GM12865 (cell line): ENCODE data around the gene TCEAL9.
"Not testable (repeated sequence)": the region's sequence is repeated elsewhere in the genome, so short reads cannot be mapped to it uniquely, and the experiment has no call there.

Experiments
- DNase-seq: peaks from one replicate; pipeline ENCODE4 v3.0.0; 2010; ENCODE audit warnings: low read depth
- H3K4me3 ChIP-seq: 2 replicates; pipeline ENCODE4 v1.5.1; 2011; ENCODE audit warnings: mild to moderate bottlenecking, low read depth, low read length, control low read depth
- TF ChIP-seq, protein P1 (sequence below): IDR thresholded peaks from 2 replicates; pipeline ENCODE4 v1.5.1; 2011; ENCODE audit warnings: low read length, control low read depth, low read depth, inconsistent platforms; ENCODE audit not compliant: insufficient read depth; ENCODE audit errors: missing control alignments

Gene TCEAL9

DNA sequence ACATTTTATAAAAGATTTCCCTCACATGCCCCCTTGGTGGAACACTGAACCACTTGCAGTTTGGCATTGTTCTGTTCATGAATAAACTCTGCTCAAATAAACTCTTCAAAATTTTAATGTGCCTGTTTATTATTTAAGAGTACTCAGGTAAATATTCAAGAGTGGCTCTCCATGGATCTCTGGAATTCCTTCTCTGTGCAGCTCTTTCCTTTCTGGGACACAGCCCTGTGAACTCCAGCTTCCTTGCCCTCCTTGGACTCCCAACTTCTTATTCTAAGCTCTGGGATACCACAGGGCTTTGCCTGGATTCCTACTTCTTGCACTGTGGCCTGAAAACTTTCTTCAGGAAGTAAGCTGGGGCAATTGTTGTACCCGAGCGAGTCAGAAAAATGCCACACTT, 28.4 kb downstream of the TCEAL9 start:
- no peak overlapping the region for H3K4me3 ChIP-seq
- no peak for DNase-seq
- TF ChIP-seq, protein P1, sequence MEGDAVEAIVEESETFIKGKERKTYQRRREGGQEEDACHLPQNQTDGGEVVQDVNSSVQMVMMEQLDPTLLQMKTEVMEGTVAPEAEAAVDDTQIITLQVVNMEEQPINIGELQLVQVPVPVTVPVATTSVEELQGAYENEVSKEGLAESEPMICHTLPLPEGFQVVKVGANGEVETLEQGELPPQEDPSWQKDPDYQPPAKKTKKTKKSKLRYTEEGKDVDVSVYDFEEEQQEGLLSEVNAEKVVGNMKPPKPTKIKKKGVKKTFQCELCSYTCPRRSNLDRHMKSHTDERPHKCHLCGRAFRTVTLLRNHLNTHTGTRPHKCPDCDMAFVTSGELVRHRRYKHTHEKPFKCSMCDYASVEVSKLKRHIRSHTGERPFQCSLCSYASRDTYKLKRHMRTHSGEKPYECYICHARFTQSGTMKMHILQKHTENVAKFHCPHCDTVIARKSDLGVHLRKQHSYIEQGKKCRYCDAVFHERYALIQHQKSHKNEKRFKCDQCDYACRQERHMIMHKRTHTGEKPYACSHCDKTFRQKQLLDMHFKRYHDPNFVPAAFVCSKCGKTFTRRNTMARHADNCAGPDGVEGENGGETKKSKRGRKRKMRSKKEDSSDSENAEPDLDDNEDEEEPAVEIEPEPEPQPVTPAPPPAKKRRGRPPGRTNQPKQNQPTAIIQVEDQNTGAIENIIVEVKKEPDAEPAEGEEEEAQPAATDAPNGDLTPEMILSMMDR: no peak

DNA sequence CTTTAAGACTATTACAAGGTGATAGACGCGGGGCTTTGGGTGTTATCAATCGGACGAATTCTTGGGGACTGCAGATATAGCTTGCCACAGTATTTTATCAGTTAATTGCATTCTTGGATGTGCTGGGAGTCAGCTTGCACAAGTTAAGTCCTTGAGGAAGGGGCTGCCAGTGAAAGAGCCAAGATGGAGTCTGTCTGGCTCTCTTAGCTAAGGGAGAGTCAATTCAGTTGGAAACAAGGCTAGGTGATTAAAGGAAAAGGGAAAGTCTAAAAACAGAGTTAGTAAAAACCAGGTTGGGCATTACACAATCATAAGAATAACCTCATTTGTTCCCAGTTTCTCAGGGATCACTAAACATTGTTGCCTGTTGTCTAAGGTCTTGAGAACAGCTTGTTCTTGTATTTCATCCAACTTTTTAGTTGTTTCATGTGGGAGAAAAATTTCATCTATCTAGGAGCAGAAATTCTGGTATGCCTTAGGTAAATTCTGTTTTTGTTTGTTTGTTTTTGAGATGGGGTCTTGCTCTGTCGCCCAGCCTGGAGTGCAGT, 29.1 kb downstream of the TCEAL9 start:
- DNase-seq, H3K4me3 ChIP-seq: not testable (repeated sequence)

- TF ChIP-seq, protein P1: no peak
- H3K4me3 ChIP-seq: no peak overlapping the region
- no peak for DNase-seq
Observed at GRCh38 chrX:103386332-103386731, 30.0 kb downstream of the TCEAL9 start.

- TF ChIP-seq, protein P1: no peak
- DNase-seq: no peak
- H3K4me3 ChIP-seq: no peak overlapping the region
Observed at GRCh38 chrX:103393487-103393886, 37.2 kb downstream of the TCEAL9 start.

GRCh38 chrX:103396186-103396585, 39.9 kb downstream of the TCEAL9 start:
- TF ChIP-seq, protein P1: no peak
- DNase-seq: no peak
- H3K4me3 ChIP-seq: no peak overlapping the region

DNA sequence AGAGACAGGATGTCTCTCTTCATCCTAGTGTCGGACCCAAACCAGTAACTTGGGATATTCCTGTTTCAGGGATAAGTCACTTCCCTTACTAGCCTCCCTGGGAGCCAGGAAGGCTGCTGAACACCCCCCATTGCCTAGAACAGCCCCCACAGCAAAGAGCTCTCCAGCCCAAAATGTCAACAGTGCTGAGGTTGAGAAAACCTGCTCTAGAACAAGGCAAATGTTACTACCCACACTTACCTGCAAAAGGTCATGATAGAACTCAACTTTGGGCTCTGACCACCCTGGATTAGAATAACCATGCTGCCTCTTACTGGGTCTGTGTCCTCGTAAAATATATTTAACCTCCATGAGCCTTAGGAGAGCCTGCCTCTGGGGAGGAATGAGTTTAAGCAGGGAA, 40.4 kb downstream of the TCEAL9 start:
- H3K4me3 ChIP-seq: no peak overlapping the region
- DNase-seq: no peak
- TF ChIP-seq, protein P1: no peak

DNA sequence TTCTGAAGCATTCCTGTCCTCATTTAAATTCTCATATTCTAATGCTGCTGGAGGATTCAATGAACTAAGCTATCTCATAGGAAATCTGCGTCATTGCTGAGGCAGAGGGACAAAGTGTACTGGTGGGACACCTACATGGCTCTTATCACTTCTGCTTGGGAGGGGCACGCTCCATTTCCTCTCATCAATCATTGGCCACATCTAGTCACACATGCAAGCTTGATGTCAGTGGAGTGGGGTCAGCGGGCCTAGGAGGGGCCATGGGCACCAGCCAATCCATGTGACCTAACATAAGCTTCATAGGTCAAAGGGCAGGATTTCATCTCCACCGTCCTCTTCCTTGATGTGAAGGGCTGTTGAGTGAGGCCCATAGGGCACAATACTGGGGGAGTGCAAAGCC, 41.4 kb downstream of the TCEAL9 start:
- TF ChIP-seq, protein P1: no peak
- no peak overlapping the region for H3K4me3 ChIP-seq
- no peak for DNase-seq

DNA sequence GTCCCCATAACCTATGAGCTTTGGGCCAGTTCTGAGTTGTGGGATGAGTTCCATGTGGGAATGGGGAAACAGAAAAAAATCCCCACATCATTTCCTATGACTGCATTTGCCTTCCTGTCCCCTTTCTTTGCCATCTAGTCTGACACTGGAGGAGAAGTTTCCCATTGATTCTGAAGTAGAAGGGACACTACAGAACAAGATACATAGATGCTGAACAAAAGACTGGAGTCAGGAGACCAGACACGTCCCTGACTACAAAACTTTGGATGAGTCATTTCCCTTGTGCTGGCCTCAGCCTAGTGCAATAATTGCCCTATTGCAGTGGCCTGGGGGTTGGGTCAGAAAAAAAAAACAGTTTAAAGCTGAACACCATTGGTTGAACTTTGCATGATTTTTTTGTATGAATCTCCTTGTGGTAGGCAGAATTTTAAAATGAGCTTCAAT, 42.1 kb downstream of the TCEAL9 start:
- TF ChIP-seq, protein P1: no peak
- DNase-seq: no peak
- no peak overlapping the region for H3K4me3 ChIP-seq
